ENCODE data around the gene SPECC1L.

- no peak for TF ChIP-seq POLR2A (IDR thresholded peaks at IDR 0.05)
- TF ChIP-seq CTCF (IDR thresholded peaks at IDR 0.05): no peak
These were observed 57.2 kb downstream of the SPECC1L start for GRCh38 chr22:24327832-24328231.

Data from body of pancreas (tissue), 4 donors.